HEK293 (cell line): Measurements from ENCODE around the gene KIAA1958.

Source experiments
- CTCF ChIA-PET: fragments of 350-600 bp; formaldehyde crosslinking; extraction: SDS; loops from one replicate; lab custom pipeline; 2021; ENCODE audit warnings: antibody characterized with exemption; lab: Yijun Ruan, JAX
- POLR2A ChIA-PET: fragments of 300-600 bp; formaldehyde crosslinking; extraction: SDS; loops from one replicate; lab custom pipeline; 2020; ENCODE audit warnings: antibody characterized with exemption, inconsistent platforms; lab: Yijun Ruan, JAX
- H3K27ac ChIP-seq: fragments of 200-500 bp; sonication (Bioruptor generic); 2 replicates; pipeline ENCODE4 v1.5.1; 2014; ENCODE audit warnings: low read depth, low read length, control low read depth, inconsistent platforms; ENCODE audit errors: extremely low read depth
- H3K36me3 ChIP-seq, 2 experiments: fragments of 200-500 bp in 1 of 2; sonication (Bioruptor generic) in 1 of 2; 1 replicate in 1 of 2; 2 replicates in 1 of 2; pipeline ENCODE4 v1.5.1; 2014 to 2017; ENCODE audit warnings: inconsistent platforms in 2 of 2, low read length in 2 of 2; ENCODE audit not compliant: control insufficient read depth in 2 of 2, insufficient read depth in 1 of 2
- H3K4me1 ChIP-seq: fragments of 200-500 bp; sonication (Bioruptor generic); 2 replicates; pipeline ENCODE4 v1.5.1; 2014; ENCODE audit warnings: mild to moderate bottlenecking, low read length, inconsistent platforms; ENCODE audit not compliant: control insufficient read depth, insufficient read depth
- H3K4me3 ChIP-seq: 2 replicates; pipeline ENCODE4 v1.5.1; 2011; ENCODE audit warnings: low read depth, mild to moderate bottlenecking, control low read depth, low read length, moderate library complexity
- H3K9me3 ChIP-seq: fragments of 200-500 bp; sonication (Bioruptor generic); 2 replicates; pipeline ENCODE4 v1.5.1; 2014; ENCODE audit warnings: low read depth, low read length, inconsistent platforms; ENCODE audit not compliant: control insufficient read depth, insufficient read depth
- KLF17 ChIP-seq: fragments of 450-650 bp; formaldehyde crosslinking; IDR thresholded peaks from 2 replicates; pipeline ENCODE4 v1.5.1; 2016; ENCODE audit warnings: missing biosample characterization, missing genetic modification characterization
- KLF8 ChIP-seq: fragments of 450-650 bp; formaldehyde crosslinking; IDR thresholded peaks from 2 replicates; pipeline ENCODE4 v1.5.1; 2016; ENCODE audit warnings: missing biosample characterization, missing genetic modification characterization
- MYNN ChIP-seq: fragments of 450-650 bp; formaldehyde crosslinking; IDR thresholded peaks from 2 replicates; pipeline ENCODE4 v1.5.1; 2016; ENCODE audit warnings: missing biosample characterization, missing genetic modification characterization, borderline replicate concordance
- PRDM10 ChIP-seq: fragments of 450-650 bp; formaldehyde crosslinking; IDR thresholded peaks from 2 replicates; pipeline ENCODE4 v1.5.1; 2016; ENCODE audit warnings: missing biosample characterization, missing genetic modification characterization
- ZBTB1 ChIP-seq: fragments of 450-650 bp; formaldehyde crosslinking; IDR thresholded peaks from 2 replicates; pipeline ENCODE4 v1.5.1; 2016; ENCODE audit warnings: missing biosample characterization, missing genetic modification characterization
- ZBTB49 ChIP-seq: fragments of 450-650 bp; formaldehyde crosslinking; IDR thresholded peaks from 2 replicates; pipeline ENCODE4 v1.5.1; 2016; ENCODE audit warnings: missing biosample characterization, missing genetic modification characterization, low read depth
- ZFP69B ChIP-seq: fragments of 450-650 bp; formaldehyde crosslinking; IDR thresholded peaks from 2 replicates; pipeline ENCODE4 v1.5.1; 2016; ENCODE audit warnings: missing biosample characterization, missing genetic modification characterization
- ZNF138 ChIP-seq: fragments of 450-650 bp; formaldehyde crosslinking; IDR thresholded peaks from 2 replicates; pipeline ENCODE4 v1.5.1; 2016; ENCODE audit warnings: missing biosample characterization, missing genetic modification characterization, borderline replicate concordance
- ZNF175 ChIP-seq: fragments of 450-650 bp; formaldehyde crosslinking; IDR thresholded peaks from 2 replicates; pipeline ENCODE4 v1.5.1; 2016; ENCODE audit warnings: missing biosample characterization, missing genetic modification characterization
- ZNF19 ChIP-seq: fragments of 450-650 bp; formaldehyde crosslinking; IDR thresholded peaks from 2 replicates; pipeline ENCODE4; 2016; ENCODE audit warnings: missing biosample characterization, missing genetic modification characterization, low read depth
- ZNF202 ChIP-seq: fragments of 450-650 bp; formaldehyde crosslinking; IDR thresholded peaks from 2 replicates; pipeline ENCODE4 v1.5.1; 2016; ENCODE audit warnings: missing biosample characterization, missing genetic modification characterization, borderline replicate concordance
- ZNF221 ChIP-seq: fragments of 450-650 bp; formaldehyde crosslinking; IDR thresholded peaks from 2 replicates; pipeline ENCODE4 v1.5.1; 2017; ENCODE audit warnings: missing biosample characterization, missing genetic modification characterization, borderline replicate concordance
- ZNF26 ChIP-seq: fragments of 450-650 bp; formaldehyde crosslinking; IDR thresholded peaks from 2 replicates; pipeline ENCODE4 v1.5.1; 2016; ENCODE audit warnings: missing biosample characterization, missing genetic modification characterization
- ZNF335 ChIP-seq: fragments of 450-650 bp; formaldehyde crosslinking; conservative IDR thresholded peaks from 2 replicates; pipeline ENCODE4 v1.5.1; 2016; ENCODE audit warnings: missing biosample characterization, missing genetic modification characterization
- ZNF529 ChIP-seq: fragments of 450-650 bp; formaldehyde crosslinking; IDR thresholded peaks from 2 replicates; pipeline ENCODE4 v1.5.1; 2017; ENCODE audit warnings: missing genetic modification characterization, missing biosample characterization; ENCODE audit not compliant: insufficient replicate concordance
- ZNF561 ChIP-seq: fragments of 450-650 bp; IDR thresholded peaks from 2 replicates; pipeline ENCODE4 v1.5.1; 2018; ENCODE audit warnings: missing biosample characterization, missing genetic modification characterization, borderline replicate concordance
- ZNF596 ChIP-seq: fragments of 450-650 bp; IDR thresholded peaks from 2 replicates; pipeline ENCODE4 v1.5.0; 2018; ENCODE audit warnings: missing biosample characterization, mild to moderate bottlenecking, missing genetic modification characterization, moderate library complexity
- ZNF610 ChIP-seq: fragments of 450-650 bp; formaldehyde crosslinking; IDR thresholded peaks from 2 replicates; pipeline ENCODE4 v1.5.1; 2016; ENCODE audit warnings: missing biosample characterization, missing genetic modification characterization, borderline replicate concordance
- ZNF677 ChIP-seq: fragments of 450-650 bp; IDR thresholded peaks from 2 replicates; pipeline ENCODE4 v1.5.0; 2018; ENCODE audit warnings: missing biosample characterization, mild to moderate bottlenecking, missing genetic modification characterization, moderate library complexity
- ZNF792 ChIP-seq: fragments of 450-650 bp; formaldehyde crosslinking; IDR thresholded peaks from 2 replicates; pipeline ENCODE4 v1.5.1; 2016; ENCODE audit warnings: missing biosample characterization, missing genetic modification characterization
- TF ChIP-seq, protein P1 (sequence below): fragments of 450-650 bp; formaldehyde crosslinking; IDR thresholded peaks from 2 replicates; pipeline ENCODE4 v1.5.1; 2016; ENCODE audit warnings: missing biosample characterization, missing genetic modification characterization
- TF ChIP-seq, protein P2 (sequence below): fragments of 450-650 bp; formaldehyde crosslinking; IDR thresholded peaks from 2 replicates; pipeline ENCODE4 v1.5.0; 2017; ENCODE audit warnings: missing biosample characterization, missing genetic modification characterization, borderline replicate concordance
- TF ChIP-seq, protein P3 (sequence below): fragments of 450-650 bp; formaldehyde crosslinking; IDR thresholded peaks from 2 replicates; pipeline ENCODE4 v1.5.1; 2016; ENCODE audit warnings: missing biosample characterization, missing genetic modification characterization

Gene KIAA1958

DNA sequence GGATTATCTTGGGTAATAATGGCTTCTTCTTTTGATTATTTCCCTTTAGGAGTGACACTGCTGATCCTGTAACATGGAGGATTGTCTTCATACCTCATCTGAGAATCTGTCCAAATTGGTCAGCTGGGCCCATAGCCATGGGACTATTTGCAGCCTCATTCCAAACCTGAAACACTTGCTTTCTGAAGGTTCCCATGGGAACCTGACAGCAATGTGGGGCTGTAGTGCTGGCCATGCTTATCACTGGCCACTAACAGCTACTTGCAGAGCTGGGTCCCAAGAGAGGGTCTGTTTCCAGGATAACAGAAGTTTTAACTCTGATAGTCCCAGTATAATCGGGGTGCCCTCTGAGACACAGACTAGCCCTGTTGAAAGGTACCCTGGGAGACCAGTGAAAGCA lies 87.4 kb downstream of the KIAA1958 start (continued):
- TF ChIP-seq, protein P1, sequence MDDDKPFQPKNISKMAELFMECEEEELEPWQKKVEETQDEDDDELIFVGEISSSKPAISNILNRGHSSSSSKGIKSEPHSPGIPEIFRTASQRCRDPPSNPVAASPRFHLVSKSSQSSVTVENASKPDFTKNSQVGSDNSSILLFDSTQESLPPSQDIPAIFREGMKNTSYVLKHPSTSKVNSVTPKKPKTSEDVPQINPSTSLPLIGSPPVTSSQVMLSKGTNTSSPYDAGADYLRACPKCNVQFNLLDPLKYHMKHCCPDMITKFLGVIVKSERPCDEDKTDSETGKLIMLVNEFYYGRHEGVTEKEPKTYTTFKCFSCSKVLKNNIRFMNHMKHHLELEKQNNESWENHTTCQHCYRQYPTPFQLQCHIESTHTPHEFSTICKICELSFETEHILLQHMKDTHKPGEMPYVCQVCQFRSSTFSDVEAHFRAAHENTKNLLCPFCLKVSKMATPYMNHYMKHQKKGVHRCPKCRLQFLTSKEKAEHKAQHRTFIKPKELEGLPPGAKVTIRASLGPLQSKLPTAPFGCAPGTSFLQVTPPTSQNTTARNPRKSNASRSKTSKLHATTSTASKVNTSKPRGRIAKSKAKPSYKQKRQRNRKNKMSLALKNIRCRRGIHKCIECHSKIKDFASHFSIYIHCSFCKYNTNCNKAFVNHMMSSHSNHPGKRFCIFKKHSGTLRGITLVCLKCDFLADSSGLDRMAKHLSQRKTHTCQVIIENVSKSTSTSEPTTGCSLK = no peak
- TF ChIP-seq ZNF561 (tag by site-specific recombination) (no peak), ZNF792 (tag by site-specific recombination) (no peak), ZNF677 (no peak), ZBTB49 (no peak), ZNF221 (tag by site-specific recombination) (no peak), PRDM10 (tag by site-specific recombination) (no peak)
- TF ChIP-seq, protein P2, sequence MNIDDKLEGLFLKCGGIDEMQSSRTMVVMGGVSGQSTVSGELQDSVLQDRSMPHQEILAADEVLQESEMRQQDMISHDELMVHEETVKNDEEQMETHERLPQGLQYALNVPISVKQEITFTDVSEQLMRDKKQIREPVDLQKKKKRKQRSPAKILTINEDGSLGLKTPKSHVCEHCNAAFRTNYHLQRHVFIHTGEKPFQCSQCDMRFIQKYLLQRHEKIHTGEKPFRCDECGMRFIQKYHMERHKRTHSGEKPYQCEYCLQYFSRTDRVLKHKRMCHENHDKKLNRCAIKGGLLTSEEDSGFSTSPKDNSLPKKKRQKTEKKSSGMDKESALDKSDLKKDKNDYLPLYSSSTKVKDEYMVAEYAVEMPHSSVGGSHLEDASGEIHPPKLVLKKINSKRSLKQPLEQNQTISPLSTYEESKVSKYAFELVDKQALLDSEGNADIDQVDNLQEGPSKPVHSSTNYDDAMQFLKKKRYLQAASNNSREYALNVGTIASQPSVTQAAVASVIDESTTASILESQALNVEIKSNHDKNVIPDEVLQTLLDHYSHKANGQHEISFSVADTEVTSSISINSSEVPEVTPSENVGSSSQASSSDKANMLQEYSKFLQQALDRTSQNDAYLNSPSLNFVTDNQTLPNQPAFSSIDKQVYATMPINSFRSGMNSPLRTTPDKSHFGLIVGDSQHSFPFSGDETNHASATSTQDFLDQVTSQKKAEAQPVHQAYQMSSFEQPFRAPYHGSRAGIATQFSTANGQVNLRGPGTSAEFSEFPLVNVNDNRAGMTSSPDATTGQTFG (tag by site-specific recombination) = no peak

DNA sequence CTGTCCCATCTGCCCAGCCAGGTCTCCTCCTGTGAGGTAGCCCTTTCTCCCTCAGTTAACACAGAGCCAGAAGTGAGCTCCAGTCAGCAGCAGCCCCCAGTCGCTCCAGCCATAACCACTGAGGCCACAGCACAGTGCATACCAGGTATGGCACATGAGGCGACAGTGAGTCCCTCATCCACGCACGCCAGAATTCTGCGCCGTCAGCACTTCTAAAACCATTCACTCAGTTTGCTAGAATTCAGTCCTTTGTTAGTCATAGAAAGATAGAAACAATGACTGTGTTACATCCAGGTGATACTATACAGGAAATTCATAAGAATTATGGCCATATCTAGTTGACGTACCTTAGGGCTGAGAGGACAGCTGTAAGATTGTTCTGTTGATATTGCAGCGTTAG lies 88.5 kb downstream of the KIAA1958 start:
- Histone ChIP-seq H3K27ac (no peak overlapping the region), H3K4me3 (no peak overlapping the region), H3K36me3 (peaks cover 0 to 9% of the 10 kb centered on the region in 2 experiments; a peak in 1 of 3 replicates), H3K9me3 (no peaks in the 10 kb centered on the region), H3K4me1 (peaks cover 3% of the 10 kb centered on the region; the same call in 1 of the 2 replicates)
- no peak for TF ChIP-seq ZBTB1 (tag by site-specific recombination)
- no peak for TF ChIP-seq ZNF610 (tag by site-specific recombination)
- TF ChIP-seq ZNF335 (tag by site-specific recombination) = no peak
- TF ChIP-seq ZNF138 (tag by site-specific recombination) = no peak
- no peak for TF ChIP-seq KLF17 (tag by site-specific recombination)
- TF ChIP-seq ZFP69B = no peak
- TF ChIP-seq ZNF175 = no peak
- TF ChIP-seq ZNF19 (tag by site-specific recombination) = no peak
- no peak for TF ChIP-seq MYNN (tag by site-specific recombination)
- no peak for TF ChIP-seq ZNF26
- TF ChIP-seq ZNF529 (tag by site-specific recombination) = no peak
- TF ChIP-seq ZNF596 (tag by site-specific recombination) = no peak
- TF ChIP-seq, protein P3, sequence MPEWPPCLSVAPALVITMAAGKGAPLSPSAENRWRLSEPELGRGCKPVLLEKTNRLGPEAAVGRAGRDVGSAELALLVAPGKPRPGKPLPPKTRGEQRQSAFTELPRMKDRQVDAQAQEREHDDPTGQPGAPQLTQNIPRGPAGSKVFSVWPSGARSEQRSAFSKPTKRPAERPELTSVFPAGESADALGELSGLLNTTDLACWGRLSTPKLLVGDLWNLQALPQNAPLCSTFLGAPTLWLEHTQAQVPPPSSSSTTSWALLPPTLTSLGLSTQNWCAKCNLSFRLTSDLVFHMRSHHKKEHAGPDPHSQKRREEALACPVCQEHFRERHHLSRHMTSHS (tag by site-specific recombination) = no peak
- TF ChIP-seq KLF8 = no peak
- TF ChIP-seq ZNF202 (tag by site-specific recombination) = no peak
- ChIA-PET POLR2A (no interaction called here), CTCF (no interaction called here)
